Ascending aorta (tissue), 2 donors: Measurements from ENCODE around the gene LST1. TPM values are rescaled to one million over a fixed set of nuclear protein-coding genes. Genes with fewer than 3 reads are reported as not detected.

Experiments
- DNase-seq, 2 donors: peaks; one replicate each; pipeline ENCODE4 v3.0.0-alpha.2; 2019; ENCODE audit warnings: low spot score in 2 of 2
- H3K27ac ChIP-seq, 2 donors: fragments of 200-600 bp; sonication (generic); one replicate each; pipeline ENCODE4 v1.5.1; 2016 to 2017; ENCODE audit warnings: mild to moderate bottlenecking in 1 of 2
- H3K27me3 ChIP-seq: fragments of 200-600 bp; sonication (generic); one replicate; pipeline ENCODE4 v1.5.1; 2017
- H3K36me3 ChIP-seq, 2 donors: fragments of 200-600 bp; sonication (generic); one replicate each; pipeline ENCODE4 v1.5.1; 2016
- H3K4me1 ChIP-seq, 2 donors: fragments of 200-600 bp; sonication (generic); one replicate each; pipeline ENCODE4 v1.5.1; 2016 to 2017; ENCODE audit warnings: mild to moderate bottlenecking in 1 of 2
- H3K4me3 ChIP-seq, 2 donors: fragments of 200-600 bp; sonication (generic); one replicate each; pipeline ENCODE4 v1.5.1; 2016 to 2017; ENCODE audit warnings: mild to moderate bottlenecking in 1 of 2
- H3K9me3 ChIP-seq, 2 donors: fragments of 200-600 bp; sonication (generic); one replicate each; pipeline ENCODE4 v1.5.1; 2016
- CTCF ChIP-seq, 3 experiments: fragments of 200-600 bp in 2 of 3; fragments of 450-650 bp in 1 of 3; sonication (generic) in 2 of 3; IDR thresholded peaks; one replicate each; pipeline ENCODE4 v1.5.1; 2016 to 2019; ENCODE audit warnings: antibody characterized with exemption in 3 of 3, mild to moderate bottlenecking in 1 of 3, moderate library complexity in 1 of 3
- intact Hi-C: fragments of 100-400 bp; cut with DNase I; formaldehyde crosslinking; loops from one replicate; pipeline ENCODE4 v1.15.1; 2023
- total RNA-seq: library from RNA; depleted of rRNA; stranded (reverse); fragments of >200 nt; gene quantifications from one replicate; pipeline ENCODE4 v1.1.0, GENCODE V29; 2016

Gene LST1
- total RNA-seq, 1 donor from 2014 or later: 21.4 TPM

- H3K36me3 ChIP-seq: no peaks in the 10 kb centered on the region
- H3K27ac ChIP-seq: no peak overlapping the region
- H3K4me3 ChIP-seq: no peak overlapping the region
- no peak for TF ChIP-seq CTCF (IDR thresholded peaks at IDR 0.05)
- DNase-seq: no peak
- intact Hi-C loops: no loop called here
- no peaks in the 10 kb centered on the region for H3K27me3 ChIP-seq
- H3K4me1 ChIP-seq: peaks cover 0 to 12% of the 10 kb centered on the region in 2 donors
- no peaks in the 10 kb centered on the region for H3K9me3 ChIP-seq
These were observed 7.6 kb upstream of the LST1 start for GRCh38 chr6:31578184-31579118.

GRCh38 chr6:31579119-31579505 is 7.0 kb upstream of the LST1 start:
- no peak overlapping the region for H3K4me3 ChIP-seq
- H3K27ac ChIP-seq: no peak overlapping the region
- no peaks in the 10 kb centered on the region for H3K27me3 ChIP-seq
- H3K36me3 ChIP-seq: no peaks in the 10 kb centered on the region
- DNase-seq: no peak
- intact Hi-C loops: no loop called here
- no peak for TF ChIP-seq CTCF (IDR thresholded peaks at IDR 0.05)
- H3K4me1 ChIP-seq: peaks cover 0 to 12% of the 10 kb centered on the region in 2 donors
- H3K9me3 ChIP-seq: no peaks in the 10 kb centered on the region

- no peak for DNase-seq
- intact Hi-C loops: loop anchor here (1.0 to 2.0 kb wide), 2 partner anchors 19 to 41 kb away; partner anchors contain the start of gene PRRC2A
- H3K27me3 ChIP-seq: no peaks in the 10 kb centered on the region
- H3K27ac ChIP-seq: no peak overlapping the region
- H3K9me3 ChIP-seq: no peaks in the 10 kb centered on the region
- H3K4me1 ChIP-seq: peaks cover 0 to 12% of the 10 kb centered on the region in 2 donors
- H3K4me3 ChIP-seq: no peak overlapping the region
- no peak for TF ChIP-seq CTCF (IDR thresholded peaks at IDR 0.05)
- no peaks in the 10 kb centered on the region for H3K36me3 ChIP-seq
These were observed 6.3 kb upstream of the LST1 start for GRCh38 chr6:31579546-31580437.

GRCh38 chr6:31580438-31580740 is 5.7 kb upstream of the LST1 start:
- Histone ChIP-seq H3K4me1 (peaks cover 0 to 12% of the 10 kb centered on the region in 2 donors), H3K4me3 (peak overlapping the region; percentile 69 to 86), H3K27ac (peak overlapping the region; percentile 58 to 75), H3K36me3 (no peaks in the 10 kb centered on the region), H3K27me3 (no peaks in the 10 kb centered on the region), H3K9me3 (no peaks in the 10 kb centered on the region)
- intact Hi-C loops: loop anchor here (1.0 to 2.0 kb wide), 2 partner anchors 18 to 40 kb away; partner anchors contain the start of gene PRRC2A
- no peak for DNase-seq
- TF ChIP-seq CTCF (IDR thresholded peaks at IDR 0.05): no peak

- peak in 1 of 2 donors; percentile 93 for DNase-seq
- Histone ChIP-seq H3K36me3 (no peaks in the 10 kb centered on the region), H3K4me1 (peaks cover 0 to 12% of the 10 kb centered on the region in 2 donors), H3K27me3 (no peaks in the 10 kb centered on the region), H3K9me3 (no peaks in the 10 kb centered on the region), H3K4me3 (peak overlapping the region; percentile 69 to 86), H3K27ac (peak overlapping the region; percentile 58 to 75)
- peak; percentile 96 to 99 (median 96) for TF ChIP-seq CTCF (IDR thresholded peaks at IDR 0.05)
- intact Hi-C loops: loop anchor here (1.0 to 2.0 kb wide), 3 partner anchors 17 to 40 kb away; partner anchors contain the start of genes ATP6V1G2 and PRRC2A
These were observed 5.2 kb upstream of the LST1 start for GRCh38 chr6:31580807-31581433.
